ENCODE data around the gene PJVK.

The PJVK gene

DNA sequence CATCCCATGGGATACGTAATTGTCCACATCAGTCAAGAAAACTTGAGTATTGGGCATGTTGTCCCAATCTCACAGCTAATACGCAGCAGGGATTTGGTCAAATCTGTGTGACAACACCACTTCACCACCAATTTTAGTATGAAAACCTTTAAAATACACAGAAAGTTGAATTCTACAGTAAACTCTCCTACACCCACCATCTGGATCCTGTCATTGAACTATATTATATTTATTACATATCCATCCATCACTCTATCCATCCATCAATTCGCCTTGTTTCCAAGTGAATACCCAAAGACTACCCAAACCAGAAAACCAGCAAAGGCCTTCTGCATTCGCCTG lies 28.1 kb downstream of the PJVK start:
- Histone ChIP-seq H3K4me3 (ENCODE audit: low read depth in 1 of 2, low read length in 2 of 2) (peak overlapping the region; percentile 84 to 89), H3K9me3 (ENCODE audit: control insufficient read depth in 1 of 2, low read length in 2 of 2) (no peaks in the 10 kb centered on the region), H3K36me3 (ENCODE audit: control insufficient read depth in 1 of 2, insufficient read depth in 2 of 2, low read length in 2 of 2) (no peaks in the 10 kb centered on the region), H3K9ac (ENCODE audit: low read depth in 1 of 2, low read length in 2 of 2) (peak overlapping the region; percentile 92 to 94), H3K4me1 (ENCODE audit: control insufficient read depth in 1 of 2, insufficient read depth in 2 of 2, low read length in 2 of 2) (peaks cover 32 to 35% of the 10 kb centered on the region in 2 donors), H3K27ac (ENCODE audit: low read depth, low read length) (no peak overlapping the region), H3K27me3 (ENCODE audit: control insufficient read depth in 1 of 2, insufficient read depth in 2 of 2, low read length in 2 of 2) (no peaks in the 10 kb centered on the region)

DNA sequence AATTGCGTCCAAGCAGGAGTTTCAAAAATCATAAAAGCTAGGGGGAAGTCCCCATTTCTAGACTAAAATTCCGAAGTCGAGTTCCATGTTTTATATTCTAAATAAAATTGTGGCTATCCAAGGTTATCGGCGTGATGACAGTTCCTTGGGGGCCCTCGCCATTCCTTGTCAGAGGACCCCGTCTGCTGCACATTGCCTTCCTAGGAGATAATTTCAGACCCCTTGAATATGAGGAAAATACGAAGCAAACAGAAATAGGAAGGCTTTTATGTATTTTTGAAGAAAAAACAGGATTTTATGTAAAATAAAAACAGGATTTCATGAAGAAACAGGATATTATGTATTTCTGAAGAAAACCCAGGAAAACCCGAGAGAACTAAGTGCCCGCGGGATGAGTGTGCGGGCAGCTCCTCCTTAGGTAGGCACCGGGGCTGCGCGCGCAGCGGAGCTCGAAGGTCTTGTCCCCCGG lies 28.6 kb downstream of the PJVK start:
- no peaks in the 10 kb centered on the region for H3K27me3 ChIP-seq (ENCODE audit: control insufficient read depth in 1 of 2, insufficient read depth in 2 of 2, low read length in 2 of 2)
- H3K9me3 ChIP-seq (ENCODE audit: control insufficient read depth in 1 of 2, low read length in 2 of 2): no peaks in the 10 kb centered on the region
- H3K27ac ChIP-seq (ENCODE audit: low read depth, low read length): peak overlapping the region; percentile 61
- H3K9ac ChIP-seq (ENCODE audit: low read depth in 1 of 2, low read length in 2 of 2): peak overlapping the region; percentile 59 to 67
- H3K4me1 ChIP-seq (ENCODE audit: control insufficient read depth in 1 of 2, insufficient read depth in 2 of 2, low read length in 2 of 2): peaks cover 38 to 39% of the 10 kb centered on the region in 2 donors
- peak overlapping the region; percentile 58 to 65 for H3K4me3 ChIP-seq (ENCODE audit: low read depth in 1 of 2, low read length in 2 of 2)
- H3K36me3 ChIP-seq (ENCODE audit: control insufficient read depth in 1 of 2, insufficient read depth in 2 of 2, low read length in 2 of 2): no peaks in the 10 kb centered on the region

DNA sequence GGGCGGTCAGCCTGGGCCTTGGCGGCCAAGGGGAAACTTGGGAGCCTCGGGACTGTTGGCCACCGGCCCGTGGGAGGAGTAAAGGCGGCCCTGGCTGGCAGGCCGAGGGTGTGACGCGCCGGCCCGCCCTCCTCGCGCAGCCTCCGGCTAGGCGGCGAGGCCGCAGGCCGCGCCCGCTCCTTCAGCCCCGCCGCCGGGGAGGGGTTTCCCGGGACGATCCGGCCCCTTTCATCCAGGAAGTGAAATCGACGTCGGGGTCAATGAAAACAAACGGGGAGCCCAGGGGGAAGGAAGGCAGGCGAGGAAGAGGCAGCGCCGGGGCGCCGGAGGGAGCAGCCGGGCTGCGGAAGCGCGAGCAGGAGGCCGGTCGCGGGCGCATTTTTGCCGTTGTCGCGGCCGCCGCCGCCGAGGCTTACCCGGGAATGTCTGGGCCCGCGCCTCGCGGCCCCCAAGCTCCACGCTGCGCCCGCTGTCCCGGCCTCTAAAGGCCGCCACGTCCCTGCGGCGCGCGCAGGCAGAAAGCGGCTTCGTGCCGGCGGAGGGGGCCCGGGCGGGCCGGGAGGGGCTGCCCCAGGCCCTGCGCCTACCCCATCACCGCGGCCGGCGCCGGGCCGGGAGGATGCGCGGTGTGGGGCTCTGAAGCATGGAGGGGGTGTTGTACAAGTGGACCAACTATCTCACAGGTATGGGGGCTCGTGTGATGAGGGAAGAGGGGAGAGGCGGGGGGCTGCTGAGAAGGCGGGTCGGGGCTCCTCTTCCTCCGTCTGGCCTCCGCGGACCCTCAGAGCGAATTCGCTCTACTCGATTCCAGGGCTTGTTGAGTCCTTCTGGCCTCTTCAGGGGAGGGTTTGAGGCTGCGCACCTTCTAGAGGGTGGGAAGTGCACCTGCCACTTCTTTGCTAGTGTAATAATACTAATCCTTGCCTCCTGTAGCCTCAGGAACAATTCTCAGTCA lies 29.3 kb downstream of the PJVK start, which contains the start of gene PLEKHA3:
TSS of gene PLEKHA3 (plus strand) at position 231 of the 955 bp plus-strand sequence. CDS start at position 644, 413 bp downstream.
- Histone ChIP-seq H3K27me3 (ENCODE audit: control insufficient read depth in 1 of 2, insufficient read depth in 2 of 2, low read length in 2 of 2) (no peaks in the 10 kb centered on the region), H3K4me1 (ENCODE audit: control insufficient read depth in 1 of 2, insufficient read depth in 2 of 2, low read length in 2 of 2) (peaks cover 45% of the 10 kb centered on the region in 2 donors), H3K9ac (ENCODE audit: low read depth in 1 of 2, low read length in 2 of 2) (peak within 1 kb of the TSS; percentile 92 to 94), H3K4me3 (ENCODE audit: low read depth in 1 of 2, low read length in 2 of 2) (peak within 1 kb of the TSS; percentile 89 to 94), H3K9me3 (ENCODE audit: control insufficient read depth in 1 of 2, low read length in 2 of 2) (no peaks in the 10 kb centered on the region), H3K27ac (ENCODE audit: low read depth, low read length) (peak within 1 kb of the TSS; percentile 61), H3K36me3 (ENCODE audit: control insufficient read depth in 1 of 2, insufficient read depth in 2 of 2, low read length in 2 of 2) (no peaks in the 10 kb centered on the region)

- H3K9ac ChIP-seq (ENCODE audit: low read depth in 1 of 2, low read length in 2 of 2): no peak overlapping the region
- H3K27ac ChIP-seq (ENCODE audit: low read depth, low read length): no peak overlapping the region
- H3K4me1 ChIP-seq (ENCODE audit: control insufficient read depth in 1 of 2, insufficient read depth in 2 of 2, low read length in 2 of 2): peaks cover 45 to 48% of the 10 kb centered on the region in 2 donors
- no peaks in the 10 kb centered on the region for H3K9me3 ChIP-seq (ENCODE audit: control insufficient read depth in 1 of 2, low read length in 2 of 2)
- no peaks in the 10 kb centered on the region for H3K27me3 ChIP-seq (ENCODE audit: control insufficient read depth in 1 of 2, insufficient read depth in 2 of 2, low read length in 2 of 2)
- peak overlapping the region; percentile 23 to 94 for H3K4me3 ChIP-seq (ENCODE audit: low read depth in 1 of 2, low read length in 2 of 2)
- H3K36me3 ChIP-seq (ENCODE audit: control insufficient read depth in 1 of 2, insufficient read depth in 2 of 2, low read length in 2 of 2): peaks cover 11 to 14% of the 10 kb centered on the region in 2 donors
These were observed 31.3 kb downstream of the PJVK start for GRCh38 chr2:178482437-178482836.

DNA sequence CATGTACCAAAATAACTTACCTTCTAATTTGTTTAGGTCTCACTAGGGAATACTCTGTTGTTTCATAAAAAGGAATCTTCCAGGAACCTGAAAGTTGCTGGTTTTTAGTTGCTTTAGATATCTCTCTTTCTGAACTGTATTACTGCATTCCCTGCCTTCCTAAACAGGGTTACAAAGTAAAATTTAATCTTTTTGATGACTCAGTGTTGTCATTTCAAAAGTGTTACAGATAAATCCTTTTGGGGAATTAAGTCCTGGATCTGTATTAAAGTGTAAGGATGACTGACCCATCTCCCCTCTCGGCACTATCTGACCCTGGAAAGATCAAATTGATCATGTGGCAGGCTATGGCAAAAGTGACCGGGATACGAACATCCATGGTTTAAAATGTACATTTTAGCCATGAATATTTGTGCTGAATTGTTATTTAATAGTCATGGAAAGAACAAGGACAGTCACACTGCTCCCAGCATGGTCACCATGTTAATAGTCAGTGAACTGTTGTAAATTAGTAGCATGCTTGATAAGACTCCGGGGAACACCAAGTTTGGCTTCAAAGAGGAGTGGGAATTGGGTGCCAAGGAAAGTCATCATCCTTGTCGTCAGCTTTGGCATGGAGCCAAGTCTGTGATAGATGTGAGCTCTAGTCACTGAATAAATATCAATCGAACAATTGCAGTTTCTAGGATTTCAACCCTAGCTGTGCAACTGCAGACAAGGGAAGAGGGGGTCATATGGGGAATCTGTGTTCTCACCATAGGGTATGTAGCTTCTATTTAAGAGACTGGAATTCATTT lies 33.3 kb downstream of the PJVK start:
- Histone ChIP-seq H3K9ac (ENCODE audit: low read depth in 1 of 2, low read length in 2 of 2) (no peak overlapping the region), H3K27me3 (ENCODE audit: control insufficient read depth in 1 of 2, insufficient read depth in 2 of 2, low read length in 2 of 2) (no peaks in the 10 kb centered on the region), H3K9me3 (ENCODE audit: control insufficient read depth in 1 of 2, low read length in 2 of 2) (no peaks in the 10 kb centered on the region), H3K27ac (ENCODE audit: low read depth, low read length) (no peak overlapping the region), H3K36me3 (ENCODE audit: control insufficient read depth in 1 of 2, insufficient read depth in 2 of 2, low read length in 2 of 2) (peaks cover 11 to 26% of the 10 kb centered on the region in 2 donors), H3K4me3 (ENCODE audit: low read depth in 1 of 2, low read length in 2 of 2) (no peak overlapping the region), H3K4me1 (ENCODE audit: control insufficient read depth in 1 of 2, insufficient read depth in 2 of 2, low read length in 2 of 2) (peaks cover 35 to 44% of the 10 kb centered on the region in 2 donors)

- no peaks in the 10 kb centered on the region for H3K9me3 ChIP-seq (ENCODE audit: control insufficient read depth in 1 of 2, low read length in 2 of 2)
- peaks cover 29 to 40% of the 10 kb centered on the region in 2 donors for H3K4me1 ChIP-seq (ENCODE audit: control insufficient read depth in 1 of 2, insufficient read depth in 2 of 2, low read length in 2 of 2)
- no peak overlapping the region for H3K9ac ChIP-seq (ENCODE audit: low read depth in 1 of 2, low read length in 2 of 2)
- no peaks in the 10 kb centered on the region for H3K27me3 ChIP-seq (ENCODE audit: control insufficient read depth in 1 of 2, insufficient read depth in 2 of 2, low read length in 2 of 2)
- peaks cover 15 to 33% of the 10 kb centered on the region in 2 donors for H3K36me3 ChIP-seq (ENCODE audit: control insufficient read depth in 1 of 2, insufficient read depth in 2 of 2, low read length in 2 of 2)
- H3K4me3 ChIP-seq (ENCODE audit: low read depth in 1 of 2, low read length in 2 of 2): no peak overlapping the region
- no peak overlapping the region for H3K27ac ChIP-seq (ENCODE audit: low read depth, low read length)
These were observed 34.2 kb downstream of the PJVK start for GRCh38 chr2:178485356-178485755.

- no peak overlapping the region for H3K9ac ChIP-seq (ENCODE audit: low read depth in 1 of 2, low read length in 2 of 2)
- H3K4me3 ChIP-seq (ENCODE audit: low read depth in 1 of 2, low read length in 2 of 2): no peak overlapping the region
- peaks cover 39 to 63% of the 10 kb centered on the region in 2 donors for H3K36me3 ChIP-seq (ENCODE audit: control insufficient read depth in 1 of 2, insufficient read depth in 2 of 2, low read length in 2 of 2)
- H3K9me3 ChIP-seq (ENCODE audit: control insufficient read depth in 1 of 2, low read length in 2 of 2): no peaks in the 10 kb centered on the region
- no peak overlapping the region for H3K27ac ChIP-seq (ENCODE audit: low read depth, low read length)
- peaks cover 0 to 11% of the 10 kb centered on the region in 2 donors for H3K4me1 ChIP-seq (ENCODE audit: control insufficient read depth in 1 of 2, insufficient read depth in 2 of 2, low read length in 2 of 2)
- H3K27me3 ChIP-seq (ENCODE audit: control insufficient read depth in 1 of 2, insufficient read depth in 2 of 2, low read length in 2 of 2): no peaks in the 10 kb centered on the region
These were observed 40.4 kb downstream of the PJVK start for GRCh38 chr2:178491612-178492011.

- Histone ChIP-seq H3K27me3 (ENCODE audit: control insufficient read depth in 1 of 2, insufficient read depth in 2 of 2, low read length in 2 of 2) (no peaks in the 10 kb centered on the region), H3K4me3 (ENCODE audit: low read depth in 1 of 2, low read length in 2 of 2) (no peak overlapping the region), H3K27ac (ENCODE audit: low read depth, low read length) (no peak overlapping the region), H3K9me3 (ENCODE audit: control insufficient read depth in 1 of 2, low read length in 2 of 2) (no peaks in the 10 kb centered on the region), H3K36me3 (ENCODE audit: control insufficient read depth in 1 of 2, insufficient read depth in 2 of 2, low read length in 2 of 2) (peaks cover 46 to 64% of the 10 kb centered on the region in 2 donors), H3K4me1 (ENCODE audit: control insufficient read depth in 1 of 2, insufficient read depth in 2 of 2, low read length in 2 of 2) (peaks cover 0 to 11% of the 10 kb centered on the region in 2 donors), H3K9ac (ENCODE audit: low read depth in 1 of 2, low read length in 2 of 2) (no peak overlapping the region)
These were observed 44.9 kb downstream of the PJVK start for GRCh38 chr2:178496049-178496448.

DNA sequence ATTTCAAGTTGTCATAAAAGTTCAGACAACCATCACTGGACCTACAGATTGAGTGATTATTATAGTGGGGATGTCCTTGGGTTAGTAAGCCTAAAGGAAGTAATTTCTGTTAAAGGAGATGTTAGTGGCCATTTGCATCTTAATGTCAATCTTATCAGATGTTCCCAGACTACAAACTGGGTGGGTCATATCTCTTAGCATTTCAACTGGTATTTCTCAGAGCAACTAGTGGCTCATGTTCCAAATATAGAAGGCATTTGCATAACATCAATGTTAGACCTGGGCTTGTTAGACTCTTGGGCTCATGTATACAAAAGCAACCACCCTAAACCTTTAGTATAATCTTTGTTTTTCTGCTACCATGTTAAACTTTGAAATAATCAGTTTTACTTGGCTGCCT lies 47.0 kb downstream of the PJVK start:
- Histone ChIP-seq H3K4me1 (ENCODE audit: control insufficient read depth in 1 of 2, insufficient read depth in 2 of 2, low read length in 2 of 2) (peaks cover 0 to 11% of the 10 kb centered on the region in 2 donors), H3K27me3 (ENCODE audit: control insufficient read depth in 1 of 2, insufficient read depth in 2 of 2, low read length in 2 of 2) (no peaks in the 10 kb centered on the region), H3K36me3 (ENCODE audit: control insufficient read depth in 1 of 2, insufficient read depth in 2 of 2, low read length in 2 of 2) (peaks cover 46 to 71% of the 10 kb centered on the region in 2 donors), H3K27ac (ENCODE audit: low read depth, low read length) (no peak overlapping the region), H3K4me3 (ENCODE audit: low read depth in 1 of 2, low read length in 2 of 2) (no peak overlapping the region), H3K9me3 (ENCODE audit: control insufficient read depth in 1 of 2, low read length in 2 of 2) (no peaks in the 10 kb centered on the region), H3K9ac (ENCODE audit: low read depth in 1 of 2, low read length in 2 of 2) (no peak overlapping the region)

GRCh38 chr2:178499640-178500039 lies 48.5 kb downstream of the PJVK start:
- H3K4me3 ChIP-seq (ENCODE audit: low read depth in 1 of 2, low read length in 2 of 2): no peak overlapping the region
- H3K36me3 ChIP-seq (ENCODE audit: control insufficient read depth in 1 of 2, insufficient read depth in 2 of 2, low read length in 2 of 2): peaks cover 38 to 73% of the 10 kb centered on the region in 2 donors
- H3K9me3 ChIP-seq (ENCODE audit: control insufficient read depth in 1 of 2, low read length in 2 of 2): no peaks in the 10 kb centered on the region

More at GRCh38 chr2:178499640-178500039, 48.5 kb downstream of the PJVK start:
- H3K27me3 ChIP-seq (ENCODE audit: control insufficient read depth in 1 of 2, insufficient read depth in 2 of 2, low read length in 2 of 2): no peaks in the 10 kb centered on the region
- peaks cover 0 to 11% of the 10 kb centered on the region in 2 donors for H3K4me1 ChIP-seq (ENCODE audit: control insufficient read depth in 1 of 2, insufficient read depth in 2 of 2, low read length in 2 of 2)
- H3K27ac ChIP-seq (ENCODE audit: low read depth, low read length): no peak overlapping the region
- no peak overlapping the region for H3K9ac ChIP-seq (ENCODE audit: low read depth in 1 of 2, low read length in 2 of 2)
